SK-MEL-5 (cell line): ENCODE results near the gene SAG. TPM values are rescaled to one million over a fixed set of nuclear protein-coding genes. Genes with fewer than 3 reads are reported as not detected.

Experiments used
- DNase-seq: peaks from one replicate; pipeline ENCODE4 v3.0.0-alpha.2; 2016; ENCODE audit warnings: low read depth, low spot score
- in situ Hi-C: cut with HindIII; loops from 2 replicates; pipeline ENCODE4 v1.10.0; 2016; ENCODE audit warnings: low sequenced_read_pairs, high pct_unique_total_duplicates, low pct_unique_long_range_greater_than_20kb
- small RNA-seq, 2 experiments: library from RNA; depleted of rRNA; stranded (forward); fragments of <200 nt; gene quantifications; one replicate each; pipeline ENCODE3, GENCODE V24; 2014
- total RNA-seq: library from RNA; depleted of rRNA; stranded (reverse); fragments of >200 nt; shearing (Covaris generic); gene quantifications from 2 replicates; pipeline ENCODE4 v1.2.3, GENCODE V29; 2014; rRNA removed

Gene SAG
- total RNA-seq, 1 experiment from 2014 or later, result not detected

- DNase-seq, result no peak
- in situ Hi-C loops, result no loop called here
Measured at GRCh38 chr2:233380995-233381637, 73.5 kb downstream of the SAG start.

DNA sequence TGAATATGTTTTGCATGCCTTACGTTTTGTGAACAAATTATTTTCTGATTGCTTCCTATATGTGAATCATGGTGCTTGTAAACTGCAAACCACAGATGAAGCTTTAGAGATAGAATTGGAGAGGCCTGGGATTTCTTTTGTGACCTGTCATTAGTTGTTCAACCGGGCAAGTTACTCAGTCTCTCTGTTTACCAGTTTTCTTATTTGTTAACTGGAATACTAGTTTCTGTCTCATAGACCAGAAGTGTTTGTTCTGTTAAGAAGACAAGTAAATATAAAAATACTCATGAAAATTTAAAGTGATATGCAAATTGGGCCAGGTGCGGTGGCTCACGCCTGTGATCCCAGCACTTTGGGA is 74.0 kb downstream of the SAG start:
- in situ Hi-C loops, result no loop called here
- DNase-seq, result no peak

GRCh38 chr2:233384015-233384414 is 76.4 kb downstream of the SAG start:
- DNase-seq, result no peak
- in situ Hi-C loops, result no loop called here

DNA sequence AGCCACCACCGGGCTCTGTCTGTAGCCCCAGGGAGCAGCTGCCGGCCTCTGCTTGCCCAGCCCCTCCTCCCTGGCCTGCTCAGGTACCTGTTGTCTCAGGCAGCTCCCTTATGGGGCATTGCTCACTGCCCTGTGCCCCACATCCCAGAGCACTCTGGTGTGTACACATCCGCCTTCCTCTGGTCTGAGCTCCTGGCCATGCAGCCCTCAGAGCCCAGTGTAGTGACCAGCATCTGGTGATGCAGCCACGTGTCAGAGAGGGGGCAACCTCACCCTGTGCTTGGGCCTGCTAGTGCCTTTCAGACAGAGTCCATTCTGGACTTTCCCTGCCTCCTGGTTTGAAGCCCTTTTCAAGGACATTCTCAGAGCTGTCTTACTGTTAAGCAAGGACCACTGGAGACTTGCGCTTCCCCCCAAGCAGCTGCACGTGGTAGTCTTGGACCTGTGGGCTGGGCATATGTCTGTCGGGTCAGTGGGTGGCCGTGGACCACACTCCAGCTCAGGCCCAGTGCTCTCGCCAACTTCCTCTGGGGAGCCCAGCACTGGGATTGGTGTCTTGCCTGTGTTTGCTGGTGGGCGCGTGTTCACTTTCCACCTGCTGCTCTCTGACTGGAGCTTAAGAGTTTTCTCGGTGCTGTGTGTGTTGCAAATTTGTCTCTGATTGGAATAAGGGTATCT is 77.3 kb downstream of the SAG start:
- no peak for DNase-seq
- in situ Hi-C loops, result no loop called here

- in situ Hi-C loops, result no loop called here
- DNase-seq, result no peak
Measured at GRCh38 chr2:233385489-233386044, 78.0 kb downstream of the SAG start.

- in situ Hi-C loops, result no loop called here
- no peak for DNase-seq
Measured at GRCh38 chr2:233386382-233387041, 78.9 kb downstream of the SAG start.

GRCh38 chr2:233387225-233387624 is 79.6 kb downstream of the SAG start:
- in situ Hi-C loops, result no loop called here
- DNase-seq, result no peak

DNA sequence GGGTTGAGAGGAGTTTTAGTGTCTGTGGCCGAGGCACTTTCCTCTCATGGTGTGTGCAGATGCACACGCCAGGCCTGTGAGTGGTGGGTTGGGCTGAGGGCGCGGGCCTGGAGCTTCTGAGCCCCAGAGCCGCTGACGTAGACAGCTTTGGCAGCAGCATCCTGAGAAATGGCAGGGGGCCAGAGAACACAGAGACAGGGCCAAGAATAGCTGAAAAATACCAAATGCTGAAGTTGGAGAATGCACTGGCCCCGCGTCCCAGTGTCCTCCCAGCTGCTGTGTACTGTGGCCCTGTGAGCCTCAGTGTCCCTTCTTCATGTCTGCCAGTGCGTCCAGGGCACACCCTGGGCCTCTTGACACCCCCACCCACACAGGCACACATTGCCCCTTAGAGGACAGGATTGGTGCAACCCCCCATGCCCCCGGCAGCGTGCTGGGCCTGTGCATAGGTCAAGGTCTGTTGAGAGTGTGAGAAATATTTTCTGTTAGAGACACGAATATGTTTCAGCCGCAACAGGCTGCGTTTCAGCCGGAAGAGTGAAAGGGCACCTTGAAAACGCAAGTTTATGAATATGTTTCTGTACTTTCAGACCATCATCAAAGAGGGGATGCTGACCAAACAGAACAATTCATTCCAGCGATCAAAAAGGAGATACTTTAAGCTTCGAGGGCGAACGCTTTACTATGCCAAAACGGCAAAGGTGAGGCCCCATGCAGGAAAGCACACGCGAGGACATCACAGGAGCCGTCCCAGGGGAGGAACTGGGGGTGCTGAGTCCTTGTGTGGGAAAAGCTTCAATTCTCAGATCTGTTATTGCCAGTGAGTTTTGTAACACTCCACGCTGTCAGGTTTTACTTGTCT is 80.3 kb downstream of the SAG start:
- DNase-seq, result no peak
- in situ Hi-C loops, result no loop called here

DNA sequence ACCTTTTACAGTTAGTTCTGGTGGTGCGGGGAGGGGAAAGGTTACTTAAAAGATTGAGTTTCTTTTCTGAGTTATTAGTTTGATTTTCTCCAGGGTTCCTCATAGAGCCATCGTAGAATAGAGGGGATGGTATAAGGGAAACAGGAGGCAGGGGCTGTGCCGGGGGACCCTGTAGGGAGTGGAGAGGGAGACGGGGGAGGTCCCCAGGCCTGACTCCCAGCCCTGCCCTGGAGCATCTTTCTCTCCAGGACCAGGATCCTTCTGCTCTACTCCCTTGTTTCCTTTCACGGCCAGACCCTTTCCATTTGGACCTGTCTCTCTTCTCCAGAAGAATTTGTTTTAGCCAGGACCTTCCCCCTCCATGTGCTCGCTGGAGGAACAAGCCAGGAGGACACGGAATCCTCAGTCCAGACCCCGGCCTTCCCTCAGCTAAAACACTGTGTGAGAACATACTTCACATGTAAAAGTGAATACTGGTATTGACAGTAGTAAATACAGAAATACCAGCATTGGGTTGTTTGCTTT is 82.0 kb downstream of the SAG start:
- in situ Hi-C loops, result no loop called here
- no peak for DNase-seq

- DNase-seq, result no peak
- in situ Hi-C loops, result no loop called here
Measured at GRCh38 chr2:233395687-233396086, 88.1 kb downstream of the SAG start.

Small RNA genes within 50 kb of the gene (small RNA-seq; reads per million reads assigned to genes)
- 0 reads per million in 2 experiments for gene RF00019
- gene SCARNA5, result 9.2 to 42.9 reads per million in 2 experiments
- gene SCARNA6, result 6.5 to 43.8 reads per million in 2 experiments

Other genes with a start within 250 kb of the SAG start
- gene INPP5D, start 247.5 kb upstream of the SAG start, total RNA-seq, result 0.08 and 0.50 TPM in 2 replicates
- gene ATG16L1, start 56.1 kb upstream of the SAG start, total RNA-seq, result 28.1 and 28.7 TPM in 2 replicates
- gene DGKD, start 46.7 kb downstream of the SAG start, total RNA-seq, result 7.4 and 7.6 TPM in 2 replicates